ENCODE data around the gene ZNF90. TPM values are rescaled to one million over a fixed set of nuclear protein-coding genes. Genes with fewer than 3 reads are reported as not detected.

Gene ZNF90
- total RNA-seq, 1 experiment from 2014 or later, result not detected

GRCh38 chr19:20060282-20060681 is 17.5 kb upstream of the ZNF90 start:
- no peaks in the 10 kb centered on the region for H4K20me1 ChIP-seq (ENCODE audit: insufficient read depth)
- no peaks in the 10 kb centered on the region for H3K79me2 ChIP-seq (ENCODE audit: insufficient read depth, low read length)
- H3K4me1 ChIP-seq (ENCODE audit: control insufficient read depth in 1 of 2, insufficient read depth in 2 of 2, low read length in 2 of 2), result no peaks in the 10 kb centered on the region
- BruUV-seq (replicated peaks), result no TSS peak
- H3K36me3 ChIP-seq (ENCODE audit: control insufficient read depth in 1 of 2, insufficient read depth in 2 of 2, low read length in 2 of 2), result no peaks in the 10 kb centered on the region
- intact Hi-C loops (cut with micrococcal nuclease), result no loop called here
- H3K27me3 ChIP-seq (ENCODE audit: insufficient read depth, low read length), result no peaks in the 10 kb centered on the region
- no peak overlapping the region for H3K4me3 ChIP-seq (replicated peaks in 1 of 2; ENCODE audit: low read depth in 1 of 2, low read length in 2 of 2)
- RAD21 ChIA-PET (ENCODE audit: low non-redundant PET in 1 of 2, low total read pairs in 2 of 2, uncharacterized antibody in 2 of 2, unreplicated experiment in 2 of 2), result no interaction called here
- H2AFZ ChIP-seq (ENCODE audit: low read depth, low read length, poor library complexity, severe bottlenecking), result no peak overlapping the region
- H3K9me3 ChIP-seq (ENCODE audit: control insufficient read depth in 1 of 2, insufficient read depth in 1 of 2, low read depth in 1 of 2, low read length in 2 of 2), result peaks cover 0 to 5% of the 10 kb centered on the region in 2 experiments; a peak in 2 of 4 replicates
- no peak overlapping the region for H3K9ac ChIP-seq (ENCODE audit: low read length)
- no peak overlapping the region for H3K4me2 ChIP-seq (ENCODE audit: low read length)
- no peak for ATAC-seq
- POLR2A ChIA-PET, result no interaction called here
- no peak for DNase-seq (ENCODE audit: low read depth, low spot score)
- no peak for TF ChIP-seq RAD21 (IDR thresholded peaks at IDR 0.05; ENCODE audit: low read depth)
- no peak for TF ChIP-seq MAX (IDR thresholded peaks at IDR 0.05)
- TF ChIP-seq POLR2AphosphoS5 (IDR thresholded peaks at IDR 0.05; ENCODE audit: low read depth, low read length), result no peak
- TF ChIP-seq ELF1 (IDR thresholded peaks at IDR 0.05; ENCODE audit: borderline replicate concordance, low read depth), result no peak
- TF ChIP-seq CEBPB (IDR thresholded peaks at IDR 0.05; ENCODE audit: low read depth), result no peak
- no peak for TF ChIP-seq REST (IDR thresholded peaks at IDR 0.05; ENCODE audit: low read depth)
- no peak for TF ChIP-seq EGR1 (IDR thresholded peaks at IDR 0.05; ENCODE audit: low read depth)
- no peak overlapping the region for H3K27ac ChIP-seq (ENCODE audit: low read depth, low read length)
- CTCF ChIA-PET, result no interaction called here
- H3K9me2 ChIP-seq (ENCODE audit: insufficient read depth), result no peaks in the 10 kb centered on the region

- ChIA-PET POLR2A (no interaction called here), CTCF (no interaction called here), RAD21 (ENCODE audit: low non-redundant PET in 1 of 2, low total read pairs in 2 of 2, uncharacterized antibody in 2 of 2, unreplicated experiment in 2 of 2) (no interaction called here)
- intact Hi-C loops (cut with micrococcal nuclease), result no loop called here
- Histone ChIP-seq H3K27ac (ENCODE audit: low read depth, low read length) (no peak overlapping the region), H3K4me3 (replicated peaks in 1 of 2; ENCODE audit: low read depth in 1 of 2, low read length in 2 of 2) (no peak overlapping the region), H3K4me1 (ENCODE audit: control insufficient read depth in 1 of 2, insufficient read depth in 2 of 2, low read length in 2 of 2) (no peaks in the 10 kb centered on the region), H3K9me2 (ENCODE audit: insufficient read depth) (no peaks in the 10 kb centered on the region), H3K4me2 (ENCODE audit: low read length) (no peak overlapping the region), H2AFZ (ENCODE audit: low read depth, low read length, poor library complexity, severe bottlenecking) (no peak overlapping the region), H4K20me1 (ENCODE audit: insufficient read depth) (no peaks in the 10 kb centered on the region), H3K9ac (ENCODE audit: low read length) (no peak overlapping the region), H3K9me3 (ENCODE audit: control insufficient read depth in 1 of 2, insufficient read depth in 1 of 2, low read depth in 1 of 2, low read length in 2 of 2) (peaks cover 6 to 11% of the 10 kb centered on the region in 2 experiments; a peak in 2 of 4 replicates), H3K27me3 (ENCODE audit: insufficient read depth, low read length) (no peaks in the 10 kb centered on the region), H3K36me3 (ENCODE audit: control insufficient read depth in 1 of 2, insufficient read depth in 2 of 2, low read length in 2 of 2) (no peaks in the 10 kb centered on the region), H3K79me2 (ENCODE audit: insufficient read depth, low read length) (no peaks in the 10 kb centered on the region)
- no TSS peak for BruUV-seq (replicated peaks)
- DNase-seq (ENCODE audit: low read depth, low spot score) (no peak), ATAC-seq (no peak)
- TF ChIP-seq JUND (IDR thresholded peaks at IDR 0.05) (no peak), YY1 (IDR thresholded peaks at IDR 0.05; ENCODE audit: extremely low read depth, insufficient replicate concordance, low read depth, low read length) (no peak), CTCF (IDR thresholded peaks at IDR 0.05 in 2 of 3, conservative IDR thresholded peaks at IDR 0.05 in 1 of 3; ENCODE audit: borderline replicate concordance in 1 of 3, insufficient read depth in 1 of 3, low read depth in 2 of 3, low read length in 2 of 3) (no peak), TCF7L2 (IDR thresholded peaks at IDR 0.05; ENCODE audit: borderline replicate concordance, extremely low read depth, insufficient read depth, insufficient read length) (no peak), MAX (IDR thresholded peaks at IDR 0.05) (no peak), ELF1 (IDR thresholded peaks at IDR 0.05; ENCODE audit: borderline replicate concordance, low read depth) (no peak), SRF (IDR thresholded peaks at IDR 0.05; ENCODE audit: low read depth) (no peak), ATF3 (IDR thresholded peaks at IDR 0.05) (no peak), POLR2AphosphoS5 (IDR thresholded peaks at IDR 0.05; ENCODE audit: low read depth, low read length) (no peak), EGR1 (IDR thresholded peaks at IDR 0.05; ENCODE audit: low read depth) (no peak), POLR2A (IDR thresholded peaks at IDR 0.05; ENCODE audit: borderline replicate concordance, extremely low read depth, insufficient read depth, insufficient read length) (no peak), EZH2 (IDR thresholded peaks at IDR 0.05) (no peak)
Measured at GRCh38 chr19:20066861-20067260, 10.9 kb upstream of the ZNF90 start.

Data from HCT116 (cell line).